Liver (tissue), 9 donors: Measurements from ENCODE around the gene OR2G2. TPM values are rescaled to one million over a fixed set of nuclear protein-coding genes. Genes with fewer than 3 reads are reported as not detected.

Source experiments
- DNase-seq: peaks from one replicate; pipeline ENCODE4 v3.0.0-alpha.2; 2017; ENCODE audit warnings: low spot score
- H3K27ac ChIP-seq, 2 donors: one replicate each; pipeline ENCODE4 v1.7.0; 2013; ENCODE audit warnings: inconsistent platforms in 2 of 2, low read length in 2 of 2, control low read depth in 1 of 2, low read depth in 1 of 2, mild to moderate bottlenecking in 1 of 2
- H3K27me3 ChIP-seq, 4 donors: one replicate each; pipeline versions ENCODE4 v1.6.1 to v1.7.0; 2013; ENCODE audit warnings: low read length in 3 of 4, inconsistent platforms in 1 of 4, mild to moderate bottlenecking in 1 of 4, moderate library complexity in 1 of 4; ENCODE audit not compliant: control insufficient read depth in 4 of 4, insufficient read depth in 4 of 4
- H3K36me3 ChIP-seq, 4 donors: one replicate each; pipeline versions ENCODE4 v1.6.1 to v1.7.0; 2013; ENCODE audit warnings: low read length in 3 of 4, mild to moderate bottlenecking in 3 of 4, low read depth in 1 of 4, moderate library complexity in 1 of 4; ENCODE audit not compliant: control insufficient read depth in 4 of 4, insufficient read depth in 3 of 4
- H3K4me1 ChIP-seq, 4 donors: one replicate each; pipeline versions ENCODE4 v1.6.1 to v1.7.0; 2013; ENCODE audit warnings: low read length in 3 of 4, mild to moderate bottlenecking in 3 of 4, moderate library complexity in 1 of 4; ENCODE audit not compliant: control insufficient read depth in 4 of 4, insufficient read depth in 4 of 4
- H3K4me3 ChIP-seq, 3 donors: one replicate each; pipeline versions ENCODE4 v1.6.1 to v1.7.0; 2013; ENCODE audit warnings: low read length in 3 of 3, control low read depth in 1 of 3, low read depth in 1 of 3, mild to moderate bottlenecking in 1 of 3
- H3K9ac ChIP-seq, 2 donors: one replicate each; pipeline ENCODE4 v1.7.0; 2013; ENCODE audit warnings: low read length in 2 of 2, mild to moderate bottlenecking in 2 of 2, moderate library complexity in 2 of 2, control low read depth in 1 of 2, low read depth in 1 of 2
- H3K9me3 ChIP-seq, 4 donors: one replicate each; pipeline versions ENCODE4 v1.6.1 to v1.7.0; 2013; ENCODE audit warnings: low read length in 3 of 4; ENCODE audit not compliant: control insufficient read depth in 4 of 4
- EGR1 ChIP-seq, 2 donors: IDR thresholded peaks; 2 replicates each; pipeline ENCODE4 v1.6.1; 2016 to 2018; ENCODE audit warnings: antibody characterized with exemption in 2 of 2, low read depth in 2 of 2
- FOXA1 ChIP-seq: IDR thresholded peaks from 2 replicates; pipeline ENCODE4 v1.6.1; 2016; ENCODE audit warnings: antibody characterized with exemption
- FOXA2 ChIP-seq: IDR thresholded peaks from 2 replicates; pipeline ENCODE4 v1.6.1; 2016; ENCODE audit warnings: antibody characterized with exemption
- GABPA ChIP-seq, 2 donors: IDR thresholded peaks in 1 of 2; conservative IDR thresholded peaks in 1 of 2; 2 replicates each; pipeline ENCODE4 v1.6.1; 2016; ENCODE audit warnings: antibody characterized with exemption in 2 of 2, mild to moderate bottlenecking in 1 of 2, moderate library complexity in 1 of 2
- HNF4A ChIP-seq, 2 donors: conservative IDR thresholded peaks; 2 replicates each; pipeline ENCODE4 v1.6.1; 2016; ENCODE audit warnings: antibody characterized with exemption in 2 of 2, mild to moderate bottlenecking in 2 of 2
- HNF4G ChIP-seq: IDR thresholded peaks from 2 replicates; pipeline ENCODE4 v1.6.1; 2016; ENCODE audit warnings: antibody characterized with exemption
- JUND ChIP-seq, 2 donors: IDR thresholded peaks; 2 replicates each; pipeline ENCODE4 v1.6.1; 2016; ENCODE audit warnings: antibody characterized with exemption in 2 of 2
- NR2F2 ChIP-seq: IDR thresholded peaks from 2 replicates; pipeline ENCODE4 v1.6.1; 2016; ENCODE audit warnings: antibody characterized with exemption
- RAD21 ChIP-seq, 2 donors: IDR thresholded peaks; 2 replicates each; pipeline ENCODE4 v1.6.1; 2016; ENCODE audit warnings: antibody characterized with exemption in 2 of 2, mild to moderate bottlenecking in 2 of 2
- RXRA ChIP-seq, 2 donors: IDR thresholded peaks; 2 replicates each; pipeline ENCODE4 v1.6.1; 2017 to 2018; ENCODE audit warnings: antibody characterized with exemption in 2 of 2, mild to moderate bottlenecking in 1 of 2
- TAF1 ChIP-seq: conservative IDR thresholded peaks from 2 replicates; pipeline ENCODE4 v1.6.1; 2016; ENCODE audit warnings: antibody characterized with exemption, mild to moderate bottlenecking
- WGBS: extraction: QIAGEN DNeasy Blood & Tissue Kit; methylation state at CpG from one replicate; pipeline ENCODE4 v1.1.7; 2013; 5-methylcytosine and 5-hydroxymethylcytosine counted together
- polyA plus RNA-seq, 2 donors: library from polyadenylated mRNA; stranded (reverse) in 1 of 2; unstranded in 1 of 2; fragments of 200-250 nt in 1 of 2; fragments of >200 nt in 1 of 2; fragmentation: Nextera tagmentation in 1 of 2; extraction: Ambion mirVana in 1 of 2; gene quantifications; one replicate each; pipeline versions ENCODE4 v1.2.1 to v1.2.3, GENCODE V29; 2013 to 2015
- total RNA-seq, 2 donors: library from RNA; depleted of rRNA; stranded (reverse); fragments of >200 nt; gene quantifications; one replicate each; pipeline ENCODE4 v1.2.3, GENCODE V29; 2014
- TF ChIP-seq, protein P1 (sequence below): IDR thresholded peaks from 2 replicates; pipeline ENCODE4 v1.6.1; 2016; ENCODE audit warnings: antibody characterized with exemption
- TF ChIP-seq, protein P2 (sequence below): fragments of 150-350 bp; IDR thresholded peaks from 2 replicates; pipeline ENCODE4 v1.5.1; 2017; ENCODE audit warnings: improper control_type of control experiment, low read depth, low read length; ENCODE audit not compliant: missing input control
- TF ChIP-seq, protein P3 (sequence below): IDR thresholded peaks from 2 replicates; pipeline ENCODE4 v1.6.1; 2016; ENCODE audit warnings: antibody characterized with exemption, mild to moderate bottlenecking
- TF ChIP-seq, protein P4 (sequence below): IDR thresholded peaks from 2 replicates; pipeline ENCODE4 v1.6.1; 2016; ENCODE audit warnings: antibody characterized with exemption
- donor health status: healthy.
- donor health status: healthy.
- donor health status: healthy.
- donor health status: healthy.
- donor health status: healthy.

Gene OR2G2
- total and polyA plus RNA-seq, 4 donors, result not detected

DNA sequence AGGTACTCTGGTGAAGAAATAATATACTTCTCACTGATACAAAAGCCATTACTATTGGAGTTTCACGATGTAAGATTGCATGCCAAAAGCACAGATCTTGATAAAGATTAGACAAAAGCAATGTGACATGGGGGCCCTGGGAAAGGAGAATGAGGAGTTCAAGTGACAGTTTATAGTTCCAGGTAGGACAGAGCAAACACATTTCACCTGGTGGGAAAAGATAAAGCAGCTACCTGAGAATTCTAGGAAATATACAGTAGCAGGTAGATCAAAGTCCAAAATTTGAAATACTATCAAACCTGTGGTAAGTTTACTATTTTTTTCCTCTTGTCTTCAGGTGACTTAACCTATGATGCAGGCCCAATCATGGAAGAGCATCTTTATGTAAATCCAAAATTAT is 25.2 kb downstream of the OR2G2 start:
- 62% methylated on average over 1 of the region's 1 CpG for WGBS
- no peak for TF ChIP-seq GABPA (IDR thresholded peaks at IDR 0.05 in 1 of 2, conservative IDR thresholded peaks at IDR 0.05 in 1 of 2)
- TF ChIP-seq, protein P1, sequence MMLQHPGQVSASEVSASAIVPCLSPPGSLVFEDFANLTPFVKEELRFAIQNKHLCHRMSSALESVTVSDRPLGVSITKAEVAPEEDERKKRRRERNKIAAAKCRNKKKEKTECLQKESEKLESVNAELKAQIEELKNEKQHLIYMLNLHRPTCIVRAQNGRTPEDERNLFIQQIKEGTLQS, result no peak
- TF ChIP-seq EGR1 (IDR thresholded peaks at IDR 0.05; ENCODE audit: low read depth in 2 of 2), result no peak
- TF ChIP-seq TAF1, result no peak
- TF ChIP-seq FOXA2, result no peak
- no peak for TF ChIP-seq HNF4G
- no peak for TF ChIP-seq RAD21 (IDR thresholded peaks at IDR 0.05)
- TF ChIP-seq NR2F2, result no peak
- TF ChIP-seq, protein P2, sequence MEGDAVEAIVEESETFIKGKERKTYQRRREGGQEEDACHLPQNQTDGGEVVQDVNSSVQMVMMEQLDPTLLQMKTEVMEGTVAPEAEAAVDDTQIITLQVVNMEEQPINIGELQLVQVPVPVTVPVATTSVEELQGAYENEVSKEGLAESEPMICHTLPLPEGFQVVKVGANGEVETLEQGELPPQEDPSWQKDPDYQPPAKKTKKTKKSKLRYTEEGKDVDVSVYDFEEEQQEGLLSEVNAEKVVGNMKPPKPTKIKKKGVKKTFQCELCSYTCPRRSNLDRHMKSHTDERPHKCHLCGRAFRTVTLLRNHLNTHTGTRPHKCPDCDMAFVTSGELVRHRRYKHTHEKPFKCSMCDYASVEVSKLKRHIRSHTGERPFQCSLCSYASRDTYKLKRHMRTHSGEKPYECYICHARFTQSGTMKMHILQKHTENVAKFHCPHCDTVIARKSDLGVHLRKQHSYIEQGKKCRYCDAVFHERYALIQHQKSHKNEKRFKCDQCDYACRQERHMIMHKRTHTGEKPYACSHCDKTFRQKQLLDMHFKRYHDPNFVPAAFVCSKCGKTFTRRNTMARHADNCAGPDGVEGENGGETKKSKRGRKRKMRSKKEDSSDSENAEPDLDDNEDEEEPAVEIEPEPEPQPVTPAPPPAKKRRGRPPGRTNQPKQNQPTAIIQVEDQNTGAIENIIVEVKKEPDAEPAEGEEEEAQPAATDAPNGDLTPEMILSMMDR, result no peak
- no peak for TF ChIP-seq RXRA (IDR thresholded peaks at IDR 0.05)
- TF ChIP-seq JUND (IDR thresholded peaks at IDR 0.05), result no peak
- TF ChIP-seq, protein P3, sequence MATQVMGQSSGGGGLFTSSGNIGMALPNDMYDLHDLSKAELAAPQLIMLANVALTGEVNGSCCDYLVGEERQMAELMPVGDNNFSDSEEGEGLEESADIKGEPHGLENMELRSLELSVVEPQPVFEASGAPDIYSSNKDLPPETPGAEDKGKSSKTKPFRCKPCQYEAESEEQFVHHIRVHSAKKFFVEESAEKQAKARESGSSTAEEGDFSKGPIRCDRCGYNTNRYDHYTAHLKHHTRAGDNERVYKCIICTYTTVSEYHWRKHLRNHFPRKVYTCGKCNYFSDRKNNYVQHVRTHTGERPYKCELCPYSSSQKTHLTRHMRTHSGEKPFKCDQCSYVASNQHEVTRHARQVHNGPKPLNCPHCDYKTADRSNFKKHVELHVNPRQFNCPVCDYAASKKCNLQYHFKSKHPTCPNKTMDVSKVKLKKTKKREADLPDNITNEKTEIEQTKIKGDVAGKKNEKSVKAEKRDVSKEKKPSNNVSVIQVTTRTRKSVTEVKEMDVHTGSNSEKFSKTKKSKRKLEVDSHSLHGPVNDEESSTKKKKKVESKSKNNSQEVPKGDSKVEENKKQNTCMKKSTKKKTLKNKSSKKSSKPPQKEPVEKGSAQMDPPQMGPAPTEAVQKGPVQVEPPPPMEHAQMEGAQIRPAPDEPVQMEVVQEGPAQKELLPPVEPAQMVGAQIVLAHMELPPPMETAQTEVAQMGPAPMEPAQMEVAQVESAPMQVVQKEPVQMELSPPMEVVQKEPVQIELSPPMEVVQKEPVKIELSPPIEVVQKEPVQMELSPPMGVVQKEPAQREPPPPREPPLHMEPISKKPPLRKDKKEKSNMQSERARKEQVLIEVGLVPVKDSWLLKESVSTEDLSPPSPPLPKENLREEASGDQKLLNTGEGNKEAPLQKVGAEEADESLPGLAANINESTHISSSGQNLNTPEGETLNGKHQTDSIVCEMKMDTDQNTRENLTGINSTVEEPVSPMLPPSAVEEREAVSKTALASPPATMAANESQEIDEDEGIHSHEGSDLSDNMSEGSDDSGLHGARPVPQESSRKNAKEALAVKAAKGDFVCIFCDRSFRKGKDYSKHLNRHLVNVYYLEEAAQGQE, result no peak
- TF ChIP-seq, protein P4, sequence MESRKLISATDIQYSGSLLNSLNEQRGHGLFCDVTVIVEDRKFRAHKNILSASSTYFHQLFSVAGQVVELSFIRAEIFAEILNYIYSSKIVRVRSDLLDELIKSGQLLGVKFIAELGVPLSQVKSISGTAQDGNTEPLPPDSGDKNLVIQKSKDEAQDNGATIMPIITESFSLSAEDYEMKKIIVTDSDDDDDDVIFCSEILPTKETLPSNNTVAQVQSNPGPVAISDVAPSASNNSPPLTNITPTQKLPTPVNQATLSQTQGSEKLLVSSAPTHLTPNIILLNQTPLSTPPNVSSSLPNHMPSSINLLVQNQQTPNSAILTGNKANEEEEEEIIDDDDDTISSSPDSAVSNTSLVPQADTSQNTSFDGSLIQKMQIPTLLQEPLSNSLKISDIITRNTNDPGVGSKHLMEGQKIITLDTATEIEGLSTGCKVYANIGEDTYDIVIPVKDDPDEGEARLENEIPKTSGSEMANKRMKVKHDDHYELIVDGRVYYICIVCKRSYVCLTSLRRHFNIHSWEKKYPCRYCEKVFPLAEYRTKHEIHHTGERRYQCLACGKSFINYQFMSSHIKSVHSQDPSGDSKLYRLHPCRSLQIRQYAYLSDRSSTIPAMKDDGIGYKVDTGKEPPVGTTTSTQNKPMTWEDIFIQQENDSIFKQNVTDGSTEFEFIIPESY, result no peak
- Histone ChIP-seq H3K4me1 (no peaks in the 10 kb centered on the region), H3K9me3 (no peaks in the 10 kb centered on the region), H3K36me3 (no peaks in the 10 kb centered on the region), H3K4me3 (no peak overlapping the region), H3K27me3 (no peaks in the 10 kb centered on the region), H3K27ac (no peak overlapping the region), H3K9ac (no peak overlapping the region)
- no peak for DNase-seq

DNA sequence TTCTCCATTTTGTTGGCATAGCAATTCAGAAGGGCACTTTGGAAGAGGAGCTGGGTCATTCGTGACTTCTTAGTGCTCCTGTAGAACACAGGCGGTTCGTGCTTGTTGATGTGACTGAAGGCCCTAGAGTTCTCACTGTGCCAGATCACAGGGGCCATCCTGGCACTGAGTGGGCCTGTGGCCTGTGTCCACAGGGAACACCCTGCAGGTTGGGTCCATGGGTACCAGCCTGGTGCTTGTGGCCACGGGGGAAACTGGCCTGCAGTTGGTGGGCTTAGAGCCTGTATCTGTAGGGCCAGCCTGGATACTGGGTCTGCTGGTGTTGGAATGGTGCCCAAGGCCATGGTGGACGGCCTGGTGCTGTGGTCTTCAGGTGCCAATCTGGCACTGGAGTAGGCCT is 26.5 kb downstream of the OR2G2 start:
- H3K9me3 ChIP-seq, result no peaks in the 10 kb centered on the region
- H3K27me3 ChIP-seq, result no peaks in the 10 kb centered on the region
- H3K4me1 ChIP-seq, result no peaks in the 10 kb centered on the region
- H3K9ac ChIP-seq, result no peak overlapping the region
- 75% methylated on average over 5 of the region's 5 CpGs for WGBS
- H3K27ac ChIP-seq, result no peak overlapping the region
- no peak overlapping the region for H3K4me3 ChIP-seq
- DNase-seq, result no peak
- no peaks in the 10 kb centered on the region for H3K36me3 ChIP-seq
- TF ChIP-seq HNF4G (no peak), GABPA (IDR thresholded peaks at IDR 0.05 in 1 of 2, conservative IDR thresholded peaks at IDR 0.05 in 1 of 2) (no peak), HNF4A (conservative IDR thresholded peaks at IDR 0.05) (no peak), NR2F2 (no peak), RXRA (IDR thresholded peaks at IDR 0.05) (no peak), FOXA1 (no peak)
- TF ChIP-seq, protein P4, result no peak
- TF ChIP-seq, protein P3, result no peak
- TF ChIP-seq, protein P1, result no peak
- TF ChIP-seq, protein P2, result no peak
